ENCODE data around the gene CACNA1C.

CACNA1C gene

GRCh38 chr12:2498964-2499500 is 446.2 kb downstream of the CACNA1C start:
- no peak for DNase-seq

GRCh38 chr12:2501464-2502191 is 448.8 kb downstream of the CACNA1C start:
- no peak for DNase-seq

- no peak for DNase-seq
Observed at GRCh38 chr12:2503036-2503435, 450.2 kb downstream of the CACNA1C start.

GRCh38 chr12:2503762-2504161 is 451.0 kb downstream of the CACNA1C start:
- DNase-seq = no peak

GRCh38 chr12:2504577-2504976 is 451.8 kb downstream of the CACNA1C start:
- no peak for DNase-seq

- no peak for DNase-seq
Observed at GRCh38 chr12:2507814-2508213, 455.0 kb downstream of the CACNA1C start.

GRCh38 chr12:2509137-2509536 is 456.4 kb downstream of the CACNA1C start:
- DNase-seq = no peak

- no peak for DNase-seq
Observed at GRCh38 chr12:2510045-2510444, 457.3 kb downstream of the CACNA1C start.

- no peak for DNase-seq
Observed at GRCh38 chr12:2513141-2514037, 460.6 kb downstream of the CACNA1C start.

- no peak for DNase-seq
Observed at GRCh38 chr12:2514038-2514340, 461.2 kb downstream of the CACNA1C start.

- DNase-seq = no peak
Observed at GRCh38 chr12:2520722-2521246, 468.0 kb downstream of the CACNA1C start.

- no peak for DNase-seq
Observed at GRCh38 chr12:2523317-2523716, 470.5 kb downstream of the CACNA1C start.

- DNase-seq = no peak
Observed at GRCh38 chr12:2523844-2524243, 471.1 kb downstream of the CACNA1C start.

- DNase-seq = no peak
Observed at GRCh38 chr12:2526371-2526770, 473.6 kb downstream of the CACNA1C start.

- DNase-seq = no peak
Observed at GRCh38 chr12:2528001-2528400, 475.2 kb downstream of the CACNA1C start.

- no peak for DNase-seq
Observed at GRCh38 chr12:2529807-2530206, 477.0 kb downstream of the CACNA1C start.

GRCh38 chr12:2531371-2531770 is 478.6 kb downstream of the CACNA1C start:
- DNase-seq = no peak

- no peak for DNase-seq
Observed at GRCh38 chr12:2533036-2533435, 480.2 kb downstream of the CACNA1C start.

GRCh38 chr12:2535583-2536204 is 482.9 kb downstream of the CACNA1C start:
- DNase-seq = no peak

GRCh38 chr12:2536724-2537123 is 483.9 kb downstream of the CACNA1C start:
- DNase-seq = no peak

- no peak for DNase-seq
Observed at GRCh38 chr12:2537868-2538541, 485.2 kb downstream of the CACNA1C start.

GRCh38 chr12:2539938-2540337 is 487.2 kb downstream of the CACNA1C start:
- DNase-seq = no peak

- no peak for DNase-seq
Observed at GRCh38 chr12:2540535-2540941, 487.8 kb downstream of the CACNA1C start.

Measured in stimulated activated CD4-positive, alpha-beta T cell treated with anti-CD3 and anti-CD28 coated beads, Interleukin-4, amount 100 ng/mL, for 1 hour (primary cell).